Measurements from ENCODE around the gene ABCA1.

ABCA1 gene

DNA sequence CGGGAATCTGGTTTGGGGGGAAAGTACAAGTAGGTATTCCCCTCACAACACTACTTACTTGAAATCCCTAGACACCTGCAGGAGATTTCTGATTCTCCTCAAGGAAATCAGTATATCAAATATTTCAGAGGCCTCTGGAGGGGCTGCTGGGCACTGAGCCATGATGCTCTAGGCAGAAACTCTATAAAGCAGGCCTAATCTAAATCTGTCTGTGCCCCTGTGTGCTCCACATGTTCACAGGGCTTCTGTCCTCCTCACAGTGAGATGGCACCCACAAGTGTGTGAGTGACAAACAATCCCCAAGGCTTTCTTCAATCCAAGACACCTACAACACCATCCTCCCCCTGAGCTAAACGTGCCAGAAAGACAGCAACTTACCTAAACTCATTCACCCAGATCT is 125.0 kb downstream of the ABCA1 start:
- Histone ChIP-seq H3K27ac (ENCODE audit: low read depth, low read length, poor library complexity, severe bottlenecking) (no peak overlapping the region), H4K20me1 (ENCODE audit: insufficient read depth, low read length) (no peaks in the 10 kb centered on the region), H3K27me3 (ENCODE audit: insufficient read depth, low read length) (no peaks in the 10 kb centered on the region), H3K9me2 (ENCODE audit: low read depth, low read length) (no peaks in the 10 kb centered on the region), H3K4me1 (ENCODE audit: insufficient read depth, low read length, severe bottlenecking) (no peaks in the 10 kb centered on the region), H3K9me3 (ENCODE audit: low read length) (no peaks in the 10 kb centered on the region), H3K4me2 (ENCODE audit: low read length) (no peak overlapping the region), H3K4me3 (ENCODE audit: low read depth, low read length, poor library complexity, severe bottlenecking) (no peak overlapping the region), H3K79me2 (ENCODE audit: insufficient read depth, low read length) (no peaks in the 10 kb centered on the region), H3K9ac (ENCODE audit: low read length) (no peak overlapping the region), H3K36me3 (ENCODE audit: insufficient read depth, low read length) (peaks cover 15% of the 10 kb centered on the region; the same call in 1 of the 2 replicates), H3F3A (ENCODE audit: insufficient read depth, low read length) (no peaks in the 10 kb centered on the region), H2AFZ (ENCODE audit: low read length) (no peak overlapping the region)
- no peak for TF ChIP-seq CTCF (IDR thresholded peaks at IDR 0.05; ENCODE audit: low read length)

DNA sequence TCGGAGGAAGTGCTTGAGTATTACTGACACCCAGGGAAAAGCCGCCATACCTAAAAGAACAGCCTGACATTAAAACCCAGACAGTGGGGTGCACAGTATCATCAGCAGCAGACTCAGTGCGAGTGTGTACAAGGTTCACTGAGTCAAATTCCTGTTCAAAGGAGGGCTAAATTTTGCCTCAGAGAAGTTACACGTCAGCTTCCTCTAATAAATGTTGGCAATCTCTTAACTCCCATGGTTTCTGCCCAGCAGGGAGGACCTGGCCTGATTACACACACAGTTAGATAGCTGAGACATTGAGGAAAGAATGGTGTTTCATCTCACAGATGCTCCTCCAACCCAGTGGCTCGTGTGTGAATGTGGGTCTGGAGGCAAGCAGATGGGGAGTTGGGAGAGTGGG is 125.8 kb downstream of the ABCA1 start:
- Histone ChIP-seq H3K9me2 (ENCODE audit: low read depth, low read length) (no peaks in the 10 kb centered on the region), H3K9ac (ENCODE audit: low read length) (no peak overlapping the region), H3K4me3 (ENCODE audit: low read depth, low read length, poor library complexity, severe bottlenecking) (no peak overlapping the region), H3K4me2 (ENCODE audit: low read length) (no peak overlapping the region), H3K9me3 (ENCODE audit: low read length) (no peaks in the 10 kb centered on the region), H3K27me3 (ENCODE audit: insufficient read depth, low read length) (no peaks in the 10 kb centered on the region), H4K20me1 (ENCODE audit: insufficient read depth, low read length) (no peaks in the 10 kb centered on the region), H3F3A (ENCODE audit: insufficient read depth, low read length) (no peaks in the 10 kb centered on the region), H3K79me2 (ENCODE audit: insufficient read depth, low read length) (no peaks in the 10 kb centered on the region), H3K27ac (ENCODE audit: low read depth, low read length, poor library complexity, severe bottlenecking) (no peak overlapping the region), H3K4me1 (ENCODE audit: insufficient read depth, low read length, severe bottlenecking) (no peaks in the 10 kb centered on the region), H3K36me3 (ENCODE audit: insufficient read depth, low read length) (peaks cover 15% of the 10 kb centered on the region; the same call in 1 of the 2 replicates), H2AFZ (ENCODE audit: low read length) (no peak overlapping the region)
- TF ChIP-seq EZH2 (IDR thresholded peaks at IDR 0.05; ENCODE audit: borderline replicate concordance, low read length), result no peak
- no peak for TF ChIP-seq CTCF (IDR thresholded peaks at IDR 0.05; ENCODE audit: low read length)

- Histone ChIP-seq H3K9ac (ENCODE audit: low read length) (no peak overlapping the region), H3K9me2 (ENCODE audit: low read depth, low read length) (no peaks in the 10 kb centered on the region), H3K79me2 (ENCODE audit: insufficient read depth, low read length) (no peaks in the 10 kb centered on the region), H3K4me3 (ENCODE audit: low read depth, low read length, poor library complexity, severe bottlenecking) (no peak overlapping the region), H2AFZ (ENCODE audit: low read length) (no peak overlapping the region), H3F3A (ENCODE audit: insufficient read depth, low read length) (no peaks in the 10 kb centered on the region), H3K36me3 (ENCODE audit: insufficient read depth, low read length) (peaks cover 15% of the 10 kb centered on the region; the same call in 1 of the 2 replicates), H4K20me1 (ENCODE audit: insufficient read depth, low read length) (no peaks in the 10 kb centered on the region), H3K4me1 (ENCODE audit: insufficient read depth, low read length, severe bottlenecking) (no peaks in the 10 kb centered on the region), H3K4me2 (ENCODE audit: low read length) (no peak overlapping the region), H3K9me3 (ENCODE audit: low read length) (no peaks in the 10 kb centered on the region), H3K27me3 (ENCODE audit: insufficient read depth, low read length) (no peaks in the 10 kb centered on the region), H3K27ac (ENCODE audit: low read depth, low read length, poor library complexity, severe bottlenecking) (no peak overlapping the region)
- TF ChIP-seq EZH2 (IDR thresholded peaks at IDR 0.05; ENCODE audit: borderline replicate concordance, low read length) (no peak), CTCF (IDR thresholded peaks at IDR 0.05; ENCODE audit: low read length) (no peak)
Measured at GRCh38 chr9:104800068-104800785, 127.7 kb downstream of the ABCA1 start.
